Transverse colon (tissue), 4 donors: ENCODE results near the gene NDUFS7.

ENCODE experiments used
- EP300 ChIP-seq: sonication (generic); formaldehyde crosslinking; IDR thresholded peaks from one replicate; pipeline ENCODE4 v1.6.1; 2017; ENCODE audit warnings: antibody characterized with exemption, low read depth
- POLR2A ChIP-seq: fragments of 450-650 bp; IDR thresholded peaks from one replicate; pipeline ENCODE4 v1.6.1; 2016; ENCODE audit warnings: antibody characterized with exemption, mild to moderate bottlenecking, moderate library complexity
- POLR2AphosphoS5 ChIP-seq, 3 donors: sonication (generic); formaldehyde crosslinking; IDR thresholded peaks; one replicate each; pipeline ENCODE4 v1.6.1; 2016; ENCODE audit warnings: antibody characterized with exemption in 3 of 3
- TF ChIP-seq, protein P1 (sequence below), 5 experiments: fragments of 200-600 bp in 3 of 5; fragments of 450-650 bp in 2 of 5; sonication (generic) in 3 of 5; IDR thresholded peaks; 1 replicate in 2 of 5; 2 replicates in 3 of 5; pipeline ENCODE4 v1.5.1; 2016 to 2017; ENCODE audit warnings: antibody characterized with exemption in 5 of 5, inconsistent platforms in 3 of 5, mild to moderate bottlenecking in 2 of 5, moderate library complexity in 1 of 5

DNA sequence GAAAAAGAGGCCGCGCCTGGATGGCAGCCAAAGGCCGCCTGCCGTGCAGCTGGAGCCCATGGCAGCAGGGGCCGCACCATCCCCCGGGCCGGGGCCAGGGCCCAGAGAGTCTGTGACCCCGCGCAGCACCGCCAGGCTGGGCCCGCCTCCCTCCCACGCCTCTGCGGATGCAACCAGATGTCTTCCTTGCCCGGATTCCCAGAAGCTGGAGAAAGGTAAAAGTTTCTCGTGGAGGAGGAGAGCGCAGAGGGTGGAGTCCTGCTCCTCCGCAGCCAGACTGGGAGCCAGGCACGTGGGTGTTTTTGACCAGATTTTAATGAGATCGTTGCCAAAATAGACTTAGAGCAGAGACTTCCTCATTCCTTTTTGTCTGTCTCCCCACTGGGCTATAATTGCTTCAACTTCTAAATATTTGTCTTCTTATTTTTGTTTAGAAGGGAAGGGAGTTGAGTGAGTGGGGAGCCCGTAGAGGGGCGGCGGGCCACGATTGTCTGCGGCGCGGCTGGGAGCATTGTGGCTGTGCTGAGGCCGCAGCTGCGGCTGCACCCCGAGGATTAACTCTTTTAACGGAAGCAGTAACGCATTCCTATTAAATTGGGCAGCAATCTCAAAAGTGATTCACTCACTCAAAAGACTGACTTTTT lies 22.8 kb upstream of the NDUFS7 start:
- TF ChIP-seq, protein P1, sequence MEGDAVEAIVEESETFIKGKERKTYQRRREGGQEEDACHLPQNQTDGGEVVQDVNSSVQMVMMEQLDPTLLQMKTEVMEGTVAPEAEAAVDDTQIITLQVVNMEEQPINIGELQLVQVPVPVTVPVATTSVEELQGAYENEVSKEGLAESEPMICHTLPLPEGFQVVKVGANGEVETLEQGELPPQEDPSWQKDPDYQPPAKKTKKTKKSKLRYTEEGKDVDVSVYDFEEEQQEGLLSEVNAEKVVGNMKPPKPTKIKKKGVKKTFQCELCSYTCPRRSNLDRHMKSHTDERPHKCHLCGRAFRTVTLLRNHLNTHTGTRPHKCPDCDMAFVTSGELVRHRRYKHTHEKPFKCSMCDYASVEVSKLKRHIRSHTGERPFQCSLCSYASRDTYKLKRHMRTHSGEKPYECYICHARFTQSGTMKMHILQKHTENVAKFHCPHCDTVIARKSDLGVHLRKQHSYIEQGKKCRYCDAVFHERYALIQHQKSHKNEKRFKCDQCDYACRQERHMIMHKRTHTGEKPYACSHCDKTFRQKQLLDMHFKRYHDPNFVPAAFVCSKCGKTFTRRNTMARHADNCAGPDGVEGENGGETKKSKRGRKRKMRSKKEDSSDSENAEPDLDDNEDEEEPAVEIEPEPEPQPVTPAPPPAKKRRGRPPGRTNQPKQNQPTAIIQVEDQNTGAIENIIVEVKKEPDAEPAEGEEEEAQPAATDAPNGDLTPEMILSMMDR (IDR thresholded peaks at IDR 0.05) = no peak
- TF ChIP-seq EP300 (no peak), POLR2A (no peak), POLR2AphosphoS5 (IDR thresholded peaks at IDR 0.05) (peak in 1 of 3 donors; percentile 28)
